ENCODE measurements around the gene SRM. TPM values are rescaled to one million over a fixed set of nuclear protein-coding genes. Genes with fewer than 3 reads are reported as not detected.
"Not testable (repeated sequence)": the region's sequence is repeated elsewhere in the genome, so short reads cannot be mapped to it uniquely, and the experiment has no call there.

Gene SRM
- total RNA-seq, 2 experiments from 2014 or later = 65.2 to 208 TPM

GRCh38 chr1:11098931-11099309, 39.1 kb upstream of the SRM start:
- Histone ChIP-seq H3K4me2 (ENCODE audit: low read length) (peak overlapping the region; percentile 74), H3K27ac (ENCODE audit: low read depth, low read length, poor library complexity, severe bottlenecking) (peak overlapping the region; percentile 48), H3K9me2 (ENCODE audit: insufficient read depth, low read length) (no peaks in the 10 kb centered on the region), H3K4me1 (ENCODE audit: insufficient read depth, low read length, poor library complexity, severe bottlenecking) (peaks cover 16% of the 10 kb centered on the region), H2AFZ (ENCODE audit: low read length) (peak overlapping the region; percentile 97; the same call in 1 of the 2 replicates), H3K36me3 (ENCODE audit: insufficient read depth, low read length) (peaks cover 44% of the 10 kb centered on the region), H3K79me2 (ENCODE audit: insufficient read depth, low read depth, low read length) (peaks cover 18% of the 10 kb centered on the region), H3K4me3 (ENCODE audit: low read depth, low read length, poor library complexity, severe bottlenecking) (peak overlapping the region; percentile 93), H3K9me3 (ENCODE audit: low read length) (no peaks in the 10 kb centered on the region), H4K20me1 (ENCODE audit: insufficient read depth, low read length) (no peaks in the 10 kb centered on the region)
- CTCF ChIA-PET (ENCODE audit: unreplicated experiment) = interaction anchor here (0.6 to 1.2 kb wide), 2 partner anchors 33 to 555 kb away, joined by 3 to 5 read pairs; no protein-coding TSS in a partner anchor
- TF ChIP-seq EZH2phosphoT487 (IDR thresholded peaks at IDR 0.05; ENCODE audit: borderline replicate concordance, low read depth, low read length) = no peak
- TF ChIP-seq CTCF (conservative IDR thresholded peaks at IDR 0.05; ENCODE audit: low read length) = no peak
- DNase-seq (ENCODE audit: low spot score) = no peak
- POLR2A ChIA-PET = interaction anchor here (0.6 to 1.7 kb wide), 9 partner anchors 9 to 162 kb away, joined by 3 to 7 read pairs (median 3); no protein-coding TSS in a partner anchor
- TSS peak; percentile 86 for BruUV-seq (replicated peaks)
- intact Hi-C loops (cut with micrococcal nuclease; ENCODE audit: unreplicated experiment) = no loop called here

GRCh38 chr1:11083784-11084183, 24.0 kb upstream of the SRM start:
- H3K9me3 ChIP-seq (ENCODE audit: low read length); H3K79me2 ChIP-seq (ENCODE audit: insufficient read depth, low read depth, low read length); POLR2A ChIA-PET; intact Hi-C loops (cut with micrococcal nuclease; ENCODE audit: unreplicated experiment); H3K4me3 ChIP-seq (ENCODE audit: low read depth, low read length, poor library complexity, severe bottlenecking); BruUV-seq (replicated peaks); H2AFZ ChIP-seq (ENCODE audit: low read length); CTCF ChIA-PET (ENCODE audit: unreplicated experiment); DNase-seq (ENCODE audit: low spot score); H3K27ac ChIP-seq (ENCODE audit: low read depth, low read length, poor library complexity, severe bottlenecking); H4K20me1 ChIP-seq (ENCODE audit: insufficient read depth, low read length); H3K4me2 ChIP-seq (ENCODE audit: low read length); H3K9me2 ChIP-seq (ENCODE audit: insufficient read depth, low read length); H3K4me1 ChIP-seq (ENCODE audit: insufficient read depth, low read length, poor library complexity, severe bottlenecking): not testable (repeated sequence)
- peaks cover 66% of the 10 kb centered on the region for H3K36me3 ChIP-seq (ENCODE audit: insufficient read depth, low read length)

- no peak overlapping the region for H3K4me2 ChIP-seq (ENCODE audit: low read length)
- no peaks in the 10 kb centered on the region for H3K9me3 ChIP-seq (ENCODE audit: low read length)
- POLR2A ChIA-PET = interaction anchor here (0.7 kb wide), 1 partner anchor 21 kb away, joined by 3 read pairs; no protein-coding TSS in a partner anchor
- no peak for TF ChIP-seq CTCF (conservative IDR thresholded peaks at IDR 0.05; ENCODE audit: low read length)
- no peak for TF ChIP-seq EZH2phosphoT487 (IDR thresholded peaks at IDR 0.05; ENCODE audit: borderline replicate concordance, low read depth, low read length)
- H3K79me2 ChIP-seq (ENCODE audit: insufficient read depth, low read depth, low read length) = no peaks in the 10 kb centered on the region
- no peak overlapping the region for H3K4me3 ChIP-seq (ENCODE audit: low read depth, low read length, poor library complexity, severe bottlenecking)
- intact Hi-C loops (cut with micrococcal nuclease; ENCODE audit: unreplicated experiment) = no loop called here
- no peak for DNase-seq (ENCODE audit: low spot score)
- H4K20me1 ChIP-seq (ENCODE audit: insufficient read depth, low read length) = no peaks in the 10 kb centered on the region
- H3K4me1 ChIP-seq (ENCODE audit: insufficient read depth, low read length, poor library complexity, severe bottlenecking) = no peaks in the 10 kb centered on the region
- H2AFZ ChIP-seq (ENCODE audit: low read length) = no peak overlapping the region
- H3K9me2 ChIP-seq (ENCODE audit: insufficient read depth, low read length) = no peaks in the 10 kb centered on the region
- peaks cover 68% of the 10 kb centered on the region for H3K36me3 ChIP-seq (ENCODE audit: insufficient read depth, low read length)
- CTCF ChIA-PET (ENCODE audit: unreplicated experiment) = no interaction called here
- BruUV-seq (replicated peaks) = no TSS peak
- H3K27ac ChIP-seq (ENCODE audit: low read depth, low read length, poor library complexity, severe bottlenecking) = no peak overlapping the region
Observed at GRCh38 chr1:11080931-11081330, 21.1 kb upstream of the SRM start.

Data from OCI-LY7 (cell line).